Left lobe of liver (tissue), 2 donors: Measurements from ENCODE around the gene EHD4. TPM values are rescaled to one million over a fixed set of nuclear protein-coding genes. Genes with fewer than 3 reads are reported as not detected.
A peak's percentile ranks its signal among the peaks of the same experiment; 100 is the strongest.

ENCODE experiments used
- ATAC-seq: fragments of 200-7000 bp; cut with Tn5 transposase; one replicate; pipeline ENCODE4 v1.9.1; 2020; ENCODE audit warnings: mild to moderate bottlenecking, moderate library complexity
- DNase-seq: peaks from one replicate; pipeline ENCODE4 v3.0.0-alpha.2; 2020; ENCODE audit warnings: low spot score
- total RNA-seq: library from RNA; stranded (reverse); gene quantifications from one replicate; pipeline ENCODE4 v1.2.1, GENCODE V29; 2021
- donor health status: DM: no; HTN: no; CAD: no; lungs with moderate emphysema.
- donor health status: DM: no; HTN: yes; CAD: no.

The EHD4 gene
- total RNA-seq, 1 donor from 2014 or later = 5.3 TPM

DNA sequence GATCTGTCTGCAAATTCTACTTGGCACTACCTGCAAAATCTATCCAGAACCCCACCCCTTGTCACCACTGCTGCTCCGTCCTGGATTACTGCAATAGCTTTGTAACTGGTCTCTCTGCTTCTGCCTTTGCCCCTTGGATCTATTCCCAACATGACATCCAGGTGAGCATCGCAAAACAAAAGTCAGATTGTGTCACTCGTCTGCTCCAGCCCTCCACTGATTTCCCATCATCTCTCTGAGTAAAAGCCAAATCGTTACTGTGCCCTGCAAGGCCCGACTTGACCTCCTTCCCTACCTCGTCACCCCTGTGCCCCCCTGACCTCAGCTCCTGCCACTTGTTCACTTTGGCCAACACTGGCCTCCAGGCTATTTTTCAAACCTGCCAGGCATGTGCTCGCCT lies 87.9 kb downstream of the EHD4 start:
- peak; percentile 88 for DNase-seq
- peak; percentile 59 for ATAC-seq

DNA sequence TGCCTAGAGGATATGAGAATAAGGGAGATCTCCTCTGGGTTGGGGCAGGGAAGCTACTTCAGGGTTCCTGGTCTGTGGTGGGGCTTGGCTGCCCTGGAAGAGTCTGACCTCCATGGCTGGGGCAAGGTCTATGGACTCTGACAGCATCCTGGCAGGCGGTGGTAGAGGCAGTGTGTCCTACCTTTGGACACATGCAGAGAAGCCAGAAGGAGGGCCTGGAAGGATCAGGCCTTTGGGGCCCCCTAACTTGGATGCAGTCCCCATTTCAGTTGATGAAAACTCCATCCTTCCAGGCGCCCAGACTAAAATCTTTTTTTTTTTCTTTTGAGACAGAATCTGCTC lies 88.9 kb downstream of the EHD4 start:
- ATAC-seq = peak; percentile 49

DNA sequence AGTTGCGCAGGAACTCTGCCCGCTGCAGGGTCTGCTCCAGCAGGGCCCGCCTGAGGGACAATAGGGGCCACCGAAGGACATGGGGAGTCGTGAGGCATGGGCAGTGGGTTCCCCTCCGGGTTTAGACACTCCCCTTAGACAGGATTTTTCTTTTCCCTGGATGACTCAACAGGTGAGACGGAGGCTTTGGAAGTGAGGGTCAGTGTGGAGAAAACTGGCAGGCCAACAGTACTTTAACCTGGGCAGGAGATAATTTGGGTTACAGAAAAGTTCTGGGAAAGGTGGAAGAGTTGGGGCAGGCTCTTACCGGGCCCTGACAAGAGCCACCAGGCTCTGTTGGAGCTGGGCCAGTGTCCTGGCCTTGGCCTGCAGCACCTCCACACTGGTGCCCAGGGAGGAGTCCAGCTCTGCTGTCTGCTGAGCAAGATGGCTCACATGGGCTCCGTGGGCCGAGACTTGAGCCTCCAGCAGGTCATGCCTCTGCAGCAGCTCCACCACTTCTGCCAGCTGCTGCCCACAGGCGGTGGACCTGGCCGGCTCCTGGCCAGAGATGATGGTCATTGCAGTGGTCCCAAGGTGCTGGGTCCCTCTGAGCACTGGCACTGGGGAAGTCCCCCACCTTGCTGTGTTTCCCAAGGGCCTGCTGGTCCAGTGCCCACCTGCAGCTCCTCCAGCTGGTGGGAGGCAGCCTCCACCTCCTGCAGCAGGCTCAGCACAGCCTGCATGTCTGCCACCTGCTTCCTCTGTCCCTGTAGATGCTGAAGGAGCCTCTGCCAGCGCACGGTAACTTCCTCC lies 89.5 kb downstream of the EHD4 start:
- ATAC-seq (peak; percentile 26), DNase-seq (peak; percentile 65)

More for the DNA sequence above, 88.9 kb downstream of the EHD4 start:
- peak; percentile 82 for DNase-seq

DNA sequence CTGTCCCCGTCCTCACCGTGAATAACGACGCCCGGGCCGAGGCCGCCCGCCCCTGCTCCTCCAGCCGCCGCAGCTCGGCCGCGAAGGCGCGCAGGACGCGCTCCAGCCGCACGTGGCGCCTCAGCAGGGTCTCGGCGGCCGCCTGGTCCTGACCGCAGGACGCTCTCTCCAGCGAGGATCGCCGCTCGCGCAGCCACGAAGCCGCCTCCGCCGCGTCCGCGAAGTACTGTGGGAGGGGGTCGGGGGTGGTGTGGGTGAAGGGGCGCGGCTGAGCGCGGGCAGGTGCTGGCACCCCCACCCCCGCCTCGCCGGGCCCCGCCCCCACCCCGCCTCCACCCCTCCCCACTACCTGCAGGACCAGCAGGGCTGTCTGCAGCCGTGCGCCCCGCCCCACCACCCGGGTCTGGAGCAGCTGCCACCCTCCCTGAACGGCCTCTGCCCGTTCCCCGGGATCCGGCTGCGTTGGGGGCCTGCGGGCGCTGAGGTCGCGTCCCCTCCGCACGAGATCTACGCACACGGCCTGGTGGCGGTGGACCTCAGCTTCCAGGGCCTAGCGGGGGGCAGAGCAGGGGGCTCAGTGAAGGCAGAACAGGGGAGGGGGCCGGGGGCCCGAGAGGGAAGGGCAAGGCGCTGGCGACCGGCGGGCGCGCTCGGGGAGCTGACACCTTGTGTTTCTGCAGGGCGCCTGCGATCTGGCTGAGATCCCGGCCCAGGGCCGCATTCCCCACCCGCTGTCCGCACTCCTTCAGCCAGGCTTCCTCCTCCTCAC lies 90.3 kb downstream of the EHD4 start:
- ATAC-seq = peak; percentile 13

DNA sequence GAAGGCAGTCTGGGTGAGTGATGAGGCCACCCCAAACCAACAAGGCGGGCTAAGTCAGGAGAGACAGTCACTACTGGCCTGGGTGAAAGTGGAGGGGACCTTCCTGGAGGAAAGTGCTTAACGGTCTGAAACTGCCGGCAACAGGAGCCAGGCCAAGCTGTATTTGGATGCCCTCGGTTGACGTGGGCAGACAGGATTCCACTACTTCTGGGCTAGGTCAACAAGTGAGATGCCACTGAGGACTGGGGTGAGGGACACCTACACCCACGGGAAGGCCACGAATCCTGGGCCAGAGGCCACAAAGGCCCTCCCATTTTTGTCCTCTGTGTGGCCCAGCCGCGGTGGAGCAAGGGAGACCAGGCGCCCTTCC lies 90.8 kb downstream of the EHD4 start:
- peak; percentile 77 for DNase-seq
- peak; percentile 58 for ATAC-seq

More for the DNA sequence above, 90.3 kb downstream of the EHD4 start:
- DNase-seq = no peak

DNA sequence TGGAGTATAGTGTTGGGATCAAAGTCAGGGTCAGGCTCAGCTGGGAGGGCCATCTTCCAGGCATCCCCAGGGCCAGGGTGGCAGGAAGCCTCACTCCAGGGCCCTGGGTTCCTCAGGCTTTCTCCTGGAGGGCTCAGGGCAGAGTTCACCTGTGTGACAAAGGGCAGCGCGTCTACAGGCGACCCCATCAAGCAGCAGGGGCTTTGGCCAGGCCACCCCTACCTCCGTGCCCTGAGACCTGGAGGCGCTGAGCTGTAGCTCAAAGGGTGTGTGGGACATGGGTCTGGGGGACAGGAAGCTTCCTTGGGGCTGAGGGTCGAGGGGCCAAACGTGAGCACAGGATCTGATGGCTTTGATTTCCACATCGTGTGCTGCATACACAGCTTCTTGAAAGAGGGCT lies 91.3 kb downstream of the EHD4 start:
- ATAC-seq (no peak), DNase-seq (no peak)

DNA sequence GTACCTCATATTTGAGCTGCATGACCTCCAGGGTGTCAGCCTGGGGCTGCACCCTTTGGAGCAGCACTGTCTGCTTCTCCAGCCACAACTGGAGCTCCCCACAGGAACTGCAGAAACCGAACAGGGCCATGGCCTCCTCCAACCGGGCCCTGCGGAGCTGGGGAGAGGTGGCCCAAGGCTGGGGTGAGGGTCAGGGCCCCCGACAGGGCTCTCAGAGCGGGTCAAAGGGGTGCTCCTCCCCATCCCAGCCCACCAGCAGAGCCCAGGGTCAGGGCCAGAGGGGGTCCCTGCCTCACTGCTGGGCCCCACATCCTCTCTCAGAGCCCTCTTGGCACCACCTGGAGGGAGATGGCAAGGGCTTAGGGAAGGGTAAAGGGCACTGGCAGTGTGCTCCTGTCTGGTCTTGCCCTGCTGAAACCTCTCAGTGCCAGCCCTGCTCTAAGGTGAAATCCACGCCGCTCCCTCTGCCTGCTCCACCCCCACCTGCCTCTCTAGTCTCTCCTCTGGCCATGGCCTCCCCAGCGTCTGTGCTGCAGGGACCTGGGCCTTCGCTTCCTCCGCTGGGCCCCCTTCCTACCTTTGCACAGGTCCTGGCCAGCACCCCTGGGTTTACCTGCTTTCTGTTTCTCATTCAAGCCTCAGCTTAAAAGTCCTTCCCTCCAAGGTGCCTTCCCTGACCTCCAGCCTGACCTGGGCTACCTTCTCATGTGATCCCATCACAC lies 92.0 kb downstream of the EHD4 start:
- peak; percentile 56 for ATAC-seq
- peak; percentile 64 for DNase-seq

DNA sequence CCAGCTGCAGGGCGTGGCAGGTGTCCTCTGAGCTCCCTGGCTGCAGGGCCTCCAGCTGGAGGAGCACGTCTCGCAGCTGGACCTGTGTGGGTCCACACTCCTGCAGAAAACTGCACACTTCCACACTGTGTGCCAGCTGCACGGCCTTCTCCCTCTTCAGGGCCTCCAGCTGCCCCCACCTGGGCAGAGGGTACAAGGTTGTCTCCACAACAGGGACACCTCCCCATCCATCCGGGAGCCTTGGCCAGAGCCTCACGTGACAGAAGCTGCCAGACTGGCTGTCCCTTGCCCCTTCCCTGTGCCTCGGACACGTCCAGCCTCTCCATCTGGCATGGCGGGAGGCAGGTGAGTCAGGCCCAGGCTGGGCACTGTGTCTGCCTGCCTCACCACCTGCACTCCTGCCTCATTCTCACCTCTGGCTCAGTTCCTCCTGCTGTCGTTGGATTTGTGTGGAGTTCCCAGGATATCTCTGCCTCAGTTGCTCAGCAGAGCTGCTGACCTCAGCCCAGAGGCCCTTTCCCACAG lies 93.0 kb downstream of the EHD4 start:
- DNase-seq (no peak), ATAC-seq (no peak)

DNA sequence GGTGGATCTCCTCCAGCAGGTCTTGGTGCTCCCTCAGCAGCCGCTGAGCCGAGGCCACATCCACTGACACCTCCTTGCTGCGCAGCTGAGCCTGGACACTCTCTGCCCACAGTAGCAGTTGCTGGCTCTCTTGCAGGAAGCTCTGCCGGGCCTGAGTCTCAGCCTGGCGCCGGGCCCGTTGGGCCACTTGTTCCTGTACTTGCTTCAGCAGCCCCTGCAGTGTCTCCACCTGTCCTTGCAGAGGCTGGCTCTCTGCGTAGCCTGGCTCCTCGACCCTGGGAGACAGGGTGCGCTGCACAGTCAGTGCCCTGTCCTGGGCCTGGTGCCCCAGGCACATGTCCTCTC lies 94.0 kb downstream of the EHD4 start:
- DNase-seq (no peak), ATAC-seq (no peak)

DNA sequence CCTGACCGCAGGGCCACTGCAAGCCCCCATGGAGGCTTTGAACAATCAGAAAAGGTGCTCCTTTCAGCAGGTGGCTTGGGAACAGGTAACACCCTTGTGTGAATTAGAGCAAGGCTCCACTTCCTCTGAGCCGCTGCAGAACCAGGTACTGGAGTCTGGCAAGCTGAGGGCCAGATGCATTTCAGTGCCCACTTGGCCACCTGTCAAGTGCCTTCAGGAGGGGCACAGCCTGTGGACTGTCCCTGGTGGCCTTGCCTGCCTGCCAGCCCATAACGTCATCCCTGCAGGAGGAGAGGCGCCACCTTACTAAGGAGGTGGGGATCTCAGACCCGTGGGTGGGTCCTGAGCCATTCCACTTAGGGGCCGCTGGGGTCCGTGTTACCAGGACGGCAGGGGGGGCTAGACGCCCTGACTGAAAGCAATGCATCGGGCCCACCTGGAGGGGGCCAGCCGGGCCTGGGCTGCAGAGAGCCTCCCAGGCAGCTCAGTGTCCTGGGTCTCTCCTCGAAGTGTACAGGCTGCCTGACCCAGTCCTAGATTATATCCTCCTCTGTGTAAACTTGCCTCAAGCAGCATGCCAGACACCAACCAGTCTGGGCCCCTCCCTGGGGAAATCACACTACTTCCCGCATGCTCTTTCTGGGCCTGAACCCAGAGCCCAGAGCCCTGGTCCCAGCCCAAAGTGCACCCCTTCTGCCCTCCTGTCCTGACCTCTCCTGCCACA lies 94.6 kb downstream of the EHD4 start:
- DNase-seq = no peak
- no peak for ATAC-seq

DNA sequence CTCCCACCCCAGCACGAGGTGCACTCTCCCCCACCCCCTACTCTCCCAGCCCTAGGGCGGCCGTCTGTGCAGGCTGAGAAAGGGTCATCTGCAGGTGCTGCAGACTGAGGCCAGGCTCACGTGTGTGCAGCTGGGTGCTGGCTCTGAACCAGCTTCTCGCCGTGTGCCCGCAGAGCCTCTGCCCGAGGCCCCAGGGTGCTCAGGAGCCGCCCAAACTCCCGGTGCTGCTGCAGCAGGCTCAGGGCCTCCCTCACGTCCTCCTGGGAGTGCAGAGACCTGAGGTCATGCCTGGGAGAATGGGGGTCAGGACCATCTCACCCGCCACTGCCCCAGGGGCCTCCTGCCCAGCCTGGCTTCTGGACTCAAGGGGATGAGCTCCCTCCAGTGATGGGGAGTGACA lies 95.7 kb downstream of the EHD4 start:
- no peak for DNase-seq
- ATAC-seq = no peak

DNA sequence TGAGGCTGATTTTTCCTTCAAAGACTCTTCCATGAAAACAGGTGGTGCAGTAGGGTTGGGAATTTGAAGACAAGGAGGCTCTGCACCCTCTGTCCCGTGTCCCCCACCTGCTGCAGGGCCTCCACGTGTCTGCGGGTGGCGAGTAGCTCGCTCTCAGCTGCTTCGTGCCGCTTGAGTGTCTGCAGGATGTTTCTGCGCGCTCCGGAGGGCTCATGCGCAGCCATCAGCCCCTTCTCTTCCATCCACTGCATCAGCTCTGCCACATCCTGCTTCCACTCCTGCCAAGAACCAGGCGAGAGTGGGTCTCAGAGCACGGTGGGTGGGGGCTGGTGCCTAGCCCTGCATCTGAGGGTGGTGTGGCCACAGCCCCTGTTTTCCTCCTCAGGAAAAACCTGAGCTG lies 96.3 kb downstream of the EHD4 start:
- ATAC-seq = no peak
- no peak for DNase-seq

DNA sequence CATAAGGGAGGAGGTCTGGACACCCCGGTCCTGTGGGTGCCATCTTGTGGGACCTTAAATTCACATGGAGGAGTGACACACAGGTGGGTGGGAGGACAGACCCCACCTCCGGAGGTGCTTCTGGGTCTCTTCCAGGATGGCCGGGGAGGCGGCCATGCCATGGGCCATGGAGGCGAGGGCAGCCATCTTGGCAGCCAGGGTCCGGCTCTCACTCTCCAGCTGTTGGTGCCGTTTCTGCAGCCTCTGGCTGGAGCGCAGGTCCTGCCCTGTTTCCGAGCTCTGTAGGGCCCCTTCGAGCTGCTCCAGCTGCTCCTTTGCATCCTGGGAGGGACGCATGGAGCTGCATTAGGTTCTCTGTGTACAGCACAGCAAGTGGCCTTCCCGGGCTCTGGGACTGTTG lies 97.6 kb downstream of the EHD4 start:
- DNase-seq = no peak

DNA sequence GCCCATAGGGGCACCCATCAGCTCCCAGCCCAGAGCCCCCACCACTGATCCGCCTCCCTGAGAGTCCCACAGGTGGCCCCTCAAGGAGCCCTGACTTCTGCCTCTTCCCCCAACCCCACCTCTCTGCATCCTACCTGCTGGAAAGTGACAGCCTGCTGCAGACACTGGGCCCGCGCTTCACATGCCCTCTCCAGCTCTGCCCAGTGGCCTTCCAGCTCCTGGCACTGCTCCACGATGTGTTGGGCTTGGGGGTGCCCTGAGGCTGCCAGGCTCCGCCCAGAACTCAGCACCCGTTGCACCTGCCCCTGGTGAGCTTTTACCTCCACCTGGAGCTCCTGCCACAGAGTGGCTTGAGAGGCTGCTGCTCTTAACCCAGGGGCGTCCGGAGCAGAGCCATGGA lies 98.6 kb downstream of the EHD4 start:
- DNase-seq (no peak), ATAC-seq (no peak)

More for the DNA sequence above, 97.6 kb downstream of the EHD4 start:
- no peak for ATAC-seq

DNA sequence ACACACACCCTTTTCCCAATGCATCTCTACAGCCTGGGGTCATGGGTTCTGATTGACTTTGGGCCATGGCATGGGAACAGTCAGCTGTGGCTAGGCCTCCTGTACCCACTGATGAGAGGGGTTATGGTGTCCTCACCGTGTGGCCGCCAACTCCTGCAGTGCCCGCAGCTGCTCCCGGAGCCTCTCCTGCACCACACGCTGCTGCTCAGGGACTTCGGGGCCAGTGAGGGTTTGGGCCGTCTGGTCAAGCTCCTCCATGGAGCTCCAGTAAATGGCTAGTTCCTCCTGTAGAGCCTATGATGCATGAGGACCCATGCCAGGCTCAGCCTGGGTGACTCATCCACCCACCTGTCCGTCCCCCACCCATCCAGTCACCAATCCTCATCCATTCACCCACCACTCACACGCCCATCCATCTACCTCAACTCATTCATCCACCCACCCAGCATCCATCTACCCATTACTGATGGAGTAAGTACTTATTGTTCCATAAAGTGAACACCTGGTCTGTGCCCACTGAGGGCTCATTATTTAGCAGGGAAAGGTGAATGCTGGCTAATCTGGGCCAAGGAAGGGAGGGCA lies 100.1 kb downstream of the EHD4 start:
- ATAC-seq (no peak), DNase-seq (no peak)

DNA sequence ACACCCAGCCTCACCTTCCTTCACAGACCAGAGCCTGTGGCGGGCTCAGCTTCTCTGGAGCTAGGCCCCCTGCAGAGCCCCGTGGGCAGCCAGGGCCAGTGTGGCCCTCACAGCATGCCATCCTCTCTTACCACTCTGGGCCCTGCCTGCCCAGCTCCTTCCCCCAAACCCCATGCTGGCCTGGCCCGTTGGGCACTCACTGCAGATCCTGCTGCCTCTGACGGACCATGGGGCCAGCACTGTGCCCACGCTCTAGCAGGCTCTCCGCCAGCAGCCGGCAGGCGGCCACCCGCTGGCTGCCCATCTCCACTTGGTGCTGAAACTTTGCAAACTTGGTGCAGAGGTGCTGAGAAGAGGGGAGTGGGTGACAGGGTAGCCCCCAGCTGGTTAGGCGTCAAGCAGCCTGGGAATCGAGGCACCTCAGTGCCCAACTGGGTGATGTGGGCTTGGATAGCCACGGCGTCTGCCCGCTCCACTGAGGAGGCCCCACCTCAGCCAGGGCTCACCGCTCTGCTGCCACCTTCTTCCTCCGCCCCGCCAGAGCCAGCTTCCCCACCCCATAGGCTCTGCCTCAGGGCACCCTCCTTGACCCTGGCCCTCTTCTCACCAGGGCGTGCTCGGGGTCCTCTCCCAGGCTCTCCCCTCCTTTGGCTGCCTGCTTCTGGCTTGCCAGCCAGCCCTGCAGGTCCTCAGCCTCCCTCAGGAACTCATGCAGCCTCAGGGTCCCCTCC lies 101.0 kb downstream of the EHD4 start:
- DNase-seq = no peak
- ATAC-seq = no peak

DNA sequence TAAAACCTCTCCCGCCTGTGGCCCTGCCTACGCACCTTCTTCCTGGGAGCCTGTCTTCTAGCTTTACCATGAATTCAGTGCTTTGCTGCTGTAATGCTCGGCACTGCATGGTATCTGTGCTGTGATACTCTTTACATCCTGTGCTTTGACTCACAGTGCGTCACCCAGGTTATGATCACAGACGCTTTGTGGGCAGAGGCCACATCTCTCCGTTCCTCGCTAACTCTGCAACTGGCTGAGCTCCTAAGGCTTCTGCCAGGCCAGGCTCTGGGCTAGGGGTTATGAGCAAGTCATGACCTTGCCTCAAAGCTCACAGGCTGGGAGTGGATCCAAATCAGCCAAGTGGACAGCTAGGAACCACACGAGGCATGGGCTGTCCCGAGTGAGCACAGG lies 101.7 kb downstream of the EHD4 start:
- peak; percentile 80 for ATAC-seq
- peak; percentile 63 for DNase-seq

DNA sequence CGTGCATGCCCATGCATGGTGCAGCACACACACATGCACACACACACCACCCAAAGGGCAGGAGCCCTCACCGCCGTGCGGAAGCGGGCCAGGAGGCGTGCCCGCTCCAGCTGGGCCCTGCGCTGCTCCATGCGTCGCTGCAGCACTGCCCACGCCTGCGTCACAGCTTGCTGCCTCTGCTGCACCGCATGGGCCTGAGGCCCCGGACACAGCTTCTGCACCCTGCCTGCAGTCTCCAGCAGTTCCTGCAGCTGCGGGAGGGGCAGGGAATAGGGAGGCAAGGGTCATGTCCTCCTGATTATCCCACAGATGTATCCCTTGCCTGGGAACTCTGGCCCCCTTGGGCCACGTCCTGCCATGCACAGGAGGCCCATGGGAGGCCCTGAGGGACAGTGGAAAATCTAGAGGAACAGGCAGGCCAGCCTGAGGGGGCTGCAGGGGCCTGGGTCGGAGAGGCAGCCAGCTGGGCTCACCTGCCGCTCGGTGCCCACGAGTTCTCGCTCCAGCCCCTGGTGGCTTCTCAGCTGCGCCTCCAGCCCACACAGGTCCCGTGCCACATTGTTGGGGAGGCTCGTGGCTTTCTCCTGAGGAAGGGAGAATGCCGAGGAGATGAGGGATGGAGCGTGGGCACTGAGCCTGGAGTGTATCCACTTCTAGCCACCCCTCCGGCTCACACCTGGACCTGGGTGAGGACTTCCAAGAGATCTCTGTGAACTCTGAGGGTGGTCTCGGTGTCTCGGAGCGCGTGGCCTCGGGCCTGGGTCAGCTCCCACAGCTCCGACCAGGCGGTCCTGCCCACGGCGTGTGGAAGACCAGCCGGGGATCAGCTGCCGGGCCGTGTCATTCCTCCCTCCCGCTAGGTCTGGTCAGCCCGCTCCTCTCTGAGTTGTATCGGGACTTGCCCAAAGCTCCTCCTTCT lies 102.3 kb downstream of the EHD4 start:
- ATAC-seq = no peak
- DNase-seq = no peak

DNA sequence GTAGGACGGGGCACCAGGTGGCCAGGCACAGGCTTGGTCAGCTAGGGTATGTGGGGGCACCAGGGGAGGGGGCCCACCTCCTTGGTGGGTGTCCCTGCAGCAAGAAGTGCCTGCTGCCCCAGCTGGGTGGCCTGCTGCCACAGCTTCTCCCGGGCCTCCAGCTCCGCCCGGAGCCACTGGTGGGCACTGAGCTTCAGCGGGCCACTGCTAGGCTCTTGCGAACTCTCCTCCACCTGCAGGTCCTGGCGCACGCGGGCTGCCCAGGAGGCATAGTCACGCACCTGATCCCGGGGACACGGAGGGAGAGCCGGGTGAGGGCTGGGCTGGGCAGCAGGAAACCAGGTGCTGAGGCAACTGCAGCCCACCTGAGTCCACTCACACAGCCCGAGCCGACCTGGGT lies 104.0 kb downstream of the EHD4 start:
- ATAC-seq (no peak), DNase-seq (no peak)
